ENCODE measurements around the gene OR2T8.
A peak's percentile ranks its signal among the peaks of the same experiment; 100 is the strongest.

OR2T8 gene, protein sequence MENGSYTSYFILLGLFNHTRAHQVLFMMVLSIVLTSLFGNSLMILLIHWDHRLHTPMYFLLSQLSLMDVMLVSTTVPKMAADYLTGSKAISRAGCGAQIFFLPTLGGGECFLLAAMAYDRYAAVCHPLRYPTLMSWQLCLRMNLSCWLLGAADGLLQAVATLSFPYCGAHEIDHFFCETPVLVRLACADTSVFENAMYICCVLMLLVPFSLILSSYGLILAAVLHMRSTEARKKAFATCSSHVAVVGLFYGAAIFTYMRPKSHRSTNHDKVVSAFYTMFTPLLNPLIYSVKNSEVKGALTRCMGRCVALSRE

DNA sequence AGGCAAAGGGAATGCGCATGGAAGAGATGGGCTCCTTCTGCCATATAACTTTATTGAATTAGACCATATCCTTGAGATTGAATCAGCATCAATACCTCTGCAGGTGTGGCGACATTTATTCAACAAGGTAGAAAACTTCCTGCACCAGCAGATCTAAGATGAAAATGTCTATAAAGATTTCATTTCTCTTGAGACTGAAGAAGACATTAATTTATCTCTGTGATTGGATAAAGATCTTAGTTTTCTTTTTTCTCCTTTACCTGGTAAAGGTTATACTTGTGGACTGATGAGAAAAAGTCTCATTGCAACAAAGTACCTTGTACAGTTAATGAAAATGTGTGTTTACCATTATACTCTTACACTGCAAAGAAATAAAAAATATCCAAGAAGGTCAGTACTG, at the start of gene OR2T8:
Gene OR2T8, plus strand, starts transcription at position 301 of the 400 bp plus-strand sequence. CDS start 766 bp downstream, outside the sequence.
- no peak for DNase-seq (ENCODE audit: low read depth in 3 of 3, low spot score in 1 of 3)

DNA sequence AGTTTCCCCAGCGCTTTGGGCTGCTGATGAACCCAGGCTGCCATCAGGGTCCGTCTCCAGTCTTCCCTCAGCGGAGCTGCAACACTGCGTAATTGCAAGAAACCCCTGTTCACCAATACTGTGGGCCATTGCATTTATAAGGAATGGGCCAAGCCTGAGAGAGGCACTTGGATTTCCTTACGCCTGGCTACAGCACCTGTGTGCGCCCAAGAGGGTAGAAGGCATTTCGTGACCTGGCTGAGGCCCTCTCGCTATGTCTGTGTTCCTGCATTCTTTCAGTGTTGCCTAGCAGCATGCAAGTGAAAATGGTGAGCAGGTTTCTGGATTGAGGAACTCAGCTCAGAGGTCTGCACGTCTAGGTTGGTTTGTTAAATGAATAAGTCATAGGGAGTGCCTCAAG, 36.7 kb upstream of the OR2T8 start:
- DNase-seq (ENCODE audit: low read depth in 3 of 3, low spot score in 1 of 3), result no peak

DNA sequence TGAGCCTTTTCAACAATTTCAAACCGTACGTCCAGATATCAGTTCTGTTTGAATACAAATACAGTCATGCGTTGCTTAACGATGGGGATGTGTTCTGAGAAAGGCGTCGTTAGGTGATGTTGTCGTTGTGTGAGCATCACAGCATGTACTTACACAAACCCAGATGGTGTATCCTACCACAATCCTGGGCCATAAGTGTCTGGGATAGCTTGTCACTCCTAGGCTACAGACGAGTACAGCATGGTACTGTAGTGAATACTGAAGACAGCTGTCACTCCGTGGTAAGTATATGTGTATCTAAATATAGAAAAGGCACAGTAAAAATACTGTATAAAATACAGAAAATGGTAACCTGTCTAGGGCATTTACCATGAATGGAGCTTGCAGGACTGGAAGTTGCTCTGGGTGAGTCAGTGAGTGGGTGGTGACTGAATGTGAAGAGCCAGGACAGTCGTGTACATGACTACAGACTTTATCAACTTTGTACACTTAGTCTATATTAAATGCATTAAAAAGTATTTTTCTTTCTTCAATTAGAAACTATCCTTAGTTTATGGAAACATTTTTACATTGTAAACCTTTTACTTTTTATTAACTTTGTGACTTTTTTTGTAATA, 35.1 kb upstream of the OR2T8 start:
- no peak for DNase-seq (ENCODE audit: low read depth in 3 of 3, low spot score in 1 of 3)

DNA sequence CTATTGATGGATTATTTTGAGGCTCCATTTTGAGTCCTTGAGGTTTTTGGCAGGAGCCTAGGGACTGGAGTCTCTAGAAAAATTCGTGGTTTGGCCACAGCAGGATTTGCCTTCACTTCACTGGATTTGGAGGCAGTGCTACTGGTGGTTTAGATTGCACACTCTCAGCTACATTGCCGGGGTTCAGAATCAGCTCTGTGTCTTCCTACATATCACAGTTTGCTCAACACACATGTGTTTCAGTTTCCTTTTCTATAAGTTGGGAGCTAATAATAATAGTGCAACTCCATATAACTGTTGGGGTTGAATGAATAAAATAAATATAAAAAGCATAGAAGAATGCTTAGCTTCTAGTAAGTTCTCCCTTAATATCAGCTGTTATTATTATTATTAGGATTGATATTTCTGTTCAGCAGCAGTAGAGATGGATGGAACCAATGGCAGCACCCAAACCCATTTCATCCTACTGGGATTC, 24.9 kb upstream of the OR2T8 start, which contains the start of gene OR2W3:
Gene OR2W3, plus strand, starts transcription at position 425 of the 475 bp plus-strand sequence. Its CDS starts 0 bp downstream, at position 425.
- DNase-seq (ENCODE audit: low read depth in 3 of 3, low spot score in 1 of 3), result no peak

DNA sequence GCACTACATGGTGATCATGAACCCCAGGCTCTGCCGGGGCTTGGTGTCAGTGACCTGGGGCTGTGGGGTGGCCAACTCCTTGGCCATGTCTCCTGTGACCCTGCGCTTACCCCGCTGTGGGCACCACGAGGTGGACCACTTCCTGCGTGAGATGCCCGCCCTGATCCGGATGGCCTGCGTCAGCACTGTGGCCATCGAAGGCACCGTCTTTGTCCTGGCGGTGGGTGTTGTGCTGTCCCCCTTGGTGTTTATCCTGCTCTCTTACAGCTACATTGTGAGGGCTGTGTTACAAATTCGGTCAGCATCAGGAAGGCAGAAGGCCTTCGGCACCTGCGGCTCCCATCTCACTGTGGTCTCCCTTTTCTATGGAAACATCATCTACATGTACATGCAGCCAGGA, 24.1 kb upstream of the OR2T8 start:
- no peak for DNase-seq (ENCODE audit: low read depth in 3 of 3, low spot score in 1 of 3)

DNA sequence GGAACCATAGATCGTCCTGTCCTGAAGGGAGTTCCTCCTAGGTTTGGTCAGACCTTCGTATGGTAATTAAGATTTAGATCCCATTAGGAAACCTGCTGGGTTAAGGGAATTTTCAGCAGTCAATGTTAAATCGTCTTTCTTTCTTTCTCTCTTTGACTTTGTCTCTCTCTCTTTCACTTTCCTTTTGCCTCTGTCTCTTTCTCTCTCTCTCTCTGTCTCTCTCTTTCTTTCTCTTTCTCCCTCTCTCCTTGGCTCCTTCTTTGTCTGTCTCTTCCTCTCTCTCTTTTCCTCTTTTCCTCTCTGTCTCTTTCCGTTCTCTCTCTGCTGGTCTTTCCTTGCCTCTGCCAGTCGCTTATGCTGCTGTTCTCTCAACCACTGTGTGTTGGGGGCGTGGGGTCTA, 15.9 kb upstream of the OR2T8 start:
- no peak for DNase-seq (ENCODE audit: low read depth in 3 of 3, low spot score in 1 of 3)

DNA sequence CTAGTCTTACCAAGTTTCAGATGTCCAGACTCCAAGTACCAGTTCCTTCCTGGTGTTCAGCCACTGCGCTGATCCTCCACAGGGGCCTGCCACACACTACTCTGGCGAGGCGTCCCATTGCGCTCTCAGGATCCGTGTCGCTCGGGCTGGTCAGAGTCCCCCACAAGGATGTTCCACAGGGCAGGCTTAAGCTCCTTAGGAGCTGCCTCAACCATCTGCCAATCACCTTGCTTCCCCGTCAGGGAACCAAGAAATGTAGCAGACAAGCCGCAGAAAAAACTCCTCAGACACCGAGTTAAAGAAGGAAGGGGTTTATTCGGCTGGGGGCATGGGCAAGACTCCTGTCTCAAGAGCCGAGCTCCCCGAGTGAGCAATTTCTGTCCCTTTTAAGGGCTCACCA, 14.9 kb upstream of the OR2T8 start:
- DNase-seq (ENCODE audit: low read depth in 3 of 3, low spot score in 1 of 3), result no peak

DNA sequence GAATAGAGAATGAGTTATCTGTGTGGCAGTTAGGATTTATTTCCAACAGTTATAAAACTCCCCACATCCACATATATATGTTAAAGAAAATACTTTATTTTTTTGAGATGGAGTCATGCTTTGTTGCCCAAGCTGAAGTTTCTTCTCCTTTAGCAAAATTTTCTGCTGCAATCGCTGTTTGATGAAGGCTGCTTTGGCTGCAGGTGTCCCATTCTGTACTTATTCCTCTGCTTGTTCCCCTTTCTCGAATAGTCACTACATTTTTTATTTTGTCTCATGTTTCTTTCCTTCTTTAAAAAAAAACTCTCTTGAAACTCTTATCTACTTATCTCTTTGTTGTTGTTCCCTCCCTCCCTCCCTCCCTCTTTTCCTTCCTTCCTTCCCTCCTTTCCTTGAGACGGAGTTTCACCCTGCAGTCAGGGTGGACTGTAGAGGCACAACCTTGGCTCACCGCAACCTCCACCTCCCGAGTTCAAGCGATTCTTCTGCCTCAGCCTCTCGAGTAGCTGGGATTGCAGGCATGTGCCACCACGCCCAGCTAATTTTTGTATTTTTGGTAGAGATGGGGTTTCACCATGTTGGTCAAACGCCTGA, 14.0 kb upstream of the OR2T8 start:
- no peak for DNase-seq (ENCODE audit: low read depth in 3 of 3, low spot score in 1 of 3)

DNA sequence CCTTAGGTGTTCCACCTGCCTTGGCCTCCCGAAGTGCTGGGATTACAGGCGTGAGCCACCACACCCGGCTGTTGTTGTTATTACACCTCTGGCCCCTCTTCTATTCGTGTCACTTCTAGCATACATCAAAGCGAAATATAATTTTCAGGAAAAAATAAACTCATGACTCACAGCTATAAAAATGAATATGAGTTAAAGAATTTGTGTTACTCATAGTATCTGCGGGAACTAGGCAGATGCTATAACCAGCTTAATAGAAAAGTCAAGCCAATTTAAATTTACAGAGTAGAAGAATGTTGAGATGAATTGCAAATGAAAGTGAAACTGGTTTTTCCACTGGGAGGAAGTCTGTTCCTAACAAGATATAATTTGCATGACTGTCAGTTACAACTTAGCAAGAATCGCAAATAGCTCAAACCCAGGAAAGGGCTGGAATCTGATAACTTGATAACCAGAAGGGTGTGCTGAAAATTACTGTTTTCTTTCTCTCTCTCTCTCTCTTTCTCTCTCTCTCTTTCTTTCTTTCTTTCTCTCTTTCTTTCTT, 13.5 kb upstream of the OR2T8 start:
- DNase-seq (ENCODE audit: low read depth in 3 of 3, low spot score in 1 of 3), result no peak

DNA sequence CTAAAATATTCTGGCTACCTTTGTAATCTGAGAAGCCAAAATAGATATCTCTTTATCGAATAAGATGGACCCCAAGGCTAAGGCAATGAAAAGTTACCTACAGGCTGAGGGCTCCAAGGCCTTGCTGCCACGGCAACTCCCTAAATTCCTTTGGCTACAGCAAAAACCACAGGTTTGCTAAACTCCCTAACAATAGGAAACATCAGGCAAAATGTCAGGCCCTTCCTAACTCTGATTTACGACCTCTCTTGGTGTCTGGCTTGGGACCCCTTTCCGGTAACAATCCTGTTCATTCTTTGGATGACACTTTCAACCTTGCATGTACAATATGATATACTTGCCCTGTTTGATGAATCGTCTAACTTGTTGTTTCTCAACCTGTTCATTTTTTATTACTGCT, 11.3 kb upstream of the OR2T8 start:
- DNase-seq (ENCODE audit: low read depth in 3 of 3, low spot score in 1 of 3), result no peak

DNA sequence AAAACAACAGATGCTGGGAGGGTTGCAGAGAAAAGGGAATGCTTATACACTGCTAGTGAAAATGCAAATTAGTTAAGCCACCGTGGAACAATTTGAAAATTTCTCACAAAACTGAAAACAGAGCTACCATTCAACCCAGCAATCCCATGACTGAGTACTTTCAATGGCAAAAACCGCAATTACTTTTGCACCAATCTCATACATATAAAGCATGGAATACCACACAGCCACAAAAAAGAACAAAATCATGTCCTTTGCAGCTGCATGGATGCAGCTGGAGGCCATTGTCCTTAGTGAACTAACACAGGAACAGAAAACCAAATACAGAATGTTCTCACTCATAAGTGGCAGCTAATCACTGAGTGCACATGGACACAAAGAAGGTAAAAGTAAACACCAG, 6.3 kb upstream of the OR2T8 start:
- no peak for DNase-seq (ENCODE audit: low read depth in 3 of 3, low spot score in 1 of 3)

DNA sequence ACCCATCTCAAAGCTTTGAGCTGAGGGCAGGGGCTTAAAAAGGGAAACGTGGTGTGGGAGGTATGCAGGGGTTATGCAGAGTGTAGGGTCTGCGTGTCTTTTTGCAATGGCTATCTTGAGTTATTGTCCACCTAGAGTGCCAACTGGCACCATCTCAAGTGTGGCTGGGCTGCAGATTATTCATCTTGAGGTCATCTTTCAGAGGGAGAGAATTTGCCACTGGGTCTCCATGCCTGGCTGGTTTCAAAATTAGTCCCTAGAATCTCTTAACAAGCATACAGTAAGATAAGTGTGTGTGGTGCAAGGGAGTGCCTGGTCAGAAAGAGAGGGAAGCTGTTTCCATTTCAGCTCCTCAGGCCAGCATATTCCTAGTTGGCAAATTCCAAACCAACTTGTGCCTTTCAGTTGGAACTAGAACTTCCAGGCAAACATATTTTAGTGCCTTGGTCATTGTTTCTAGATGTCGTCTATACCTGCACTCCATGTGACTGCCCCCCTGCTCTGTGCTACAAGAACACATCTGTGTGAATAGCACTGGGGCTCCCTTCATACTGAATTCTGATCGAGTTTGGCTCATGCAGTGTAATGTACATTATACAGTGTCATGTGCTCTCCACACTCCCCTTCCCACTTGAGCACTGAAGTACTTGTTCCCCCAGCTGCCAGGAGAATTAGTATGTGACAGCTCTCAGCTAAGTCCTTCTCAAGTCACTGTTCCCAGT, 5.0 kb upstream of the OR2T8 start:
- DNase-seq (ENCODE audit: low read depth in 3 of 3, low spot score in 1 of 3), result no peak

DNA sequence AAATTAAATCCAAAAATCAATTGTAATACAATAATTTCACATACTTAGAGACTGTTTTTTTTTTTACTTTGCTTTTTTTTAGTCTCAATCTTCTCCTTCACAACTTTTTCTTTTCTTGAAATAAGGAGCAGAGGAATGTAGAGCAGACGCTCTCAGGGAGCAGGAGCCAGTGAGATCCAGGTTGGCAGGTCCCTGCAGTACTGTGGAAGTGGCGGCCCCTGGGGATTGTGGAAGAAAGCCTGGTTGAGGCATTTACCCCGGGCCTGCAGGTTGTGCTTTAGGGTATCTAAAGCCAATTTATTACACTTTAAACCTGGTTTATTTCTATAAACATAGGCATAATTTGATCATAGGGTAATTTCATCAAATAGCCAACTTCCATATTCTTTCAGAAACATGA, 3.9 kb downstream of the OR2T8 start:
- DNase-seq (ENCODE audit: low read depth in 3 of 3, low spot score in 1 of 3), result no peak

DNA sequence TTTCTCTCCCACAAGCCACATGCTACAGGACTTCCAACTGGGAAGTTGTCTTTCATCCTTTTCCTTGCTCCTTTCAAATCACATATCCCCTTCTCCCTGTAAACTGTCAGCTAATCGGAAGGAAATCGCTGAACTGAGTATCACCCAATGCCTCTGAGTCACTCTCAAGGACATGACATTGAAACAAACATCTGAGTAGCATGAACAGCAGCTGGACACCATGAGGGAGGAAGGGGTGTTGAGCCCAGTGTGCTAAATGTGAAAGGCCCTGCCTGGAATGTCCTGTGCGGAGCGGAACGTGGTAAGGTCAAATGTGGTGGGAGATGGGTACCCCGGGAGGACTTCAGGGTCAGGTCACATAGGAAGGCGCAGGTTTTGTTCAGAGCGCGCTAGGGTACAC, 4.8 kb downstream of the OR2T8 start, which contains the start of gene OR2AJ1:
Gene OR2AJ1, plus strand, starts transcription at position 22 of the 400 bp plus-strand sequence. CDS start 8,880 bp downstream, outside the sequence.
- no peak for DNase-seq (ENCODE audit: low read depth in 3 of 3, low spot score in 1 of 3)

DNA sequence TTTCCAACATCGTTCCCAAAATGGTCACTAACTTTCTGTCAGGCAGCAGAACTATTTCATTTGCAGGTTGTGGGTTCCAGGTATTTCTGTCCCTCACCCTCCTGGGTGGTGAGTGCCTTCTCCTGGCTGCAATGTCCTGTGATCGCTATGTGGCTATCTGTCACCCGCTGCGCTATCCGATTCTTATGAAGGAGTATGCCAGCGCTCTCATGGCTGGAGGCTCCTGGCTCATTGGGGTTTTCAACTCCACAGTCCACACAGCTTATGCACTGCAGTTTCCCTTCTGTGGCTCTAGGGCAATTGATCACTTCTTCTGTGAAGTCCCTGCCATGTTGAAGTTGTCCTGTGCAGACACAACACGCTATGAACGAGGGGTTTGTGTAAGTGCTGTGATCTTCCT, 13.9 kb downstream of the OR2T8 start:
- DNase-seq (ENCODE audit: low read depth in 3 of 3, low spot score in 1 of 3), result no peak

DNA sequence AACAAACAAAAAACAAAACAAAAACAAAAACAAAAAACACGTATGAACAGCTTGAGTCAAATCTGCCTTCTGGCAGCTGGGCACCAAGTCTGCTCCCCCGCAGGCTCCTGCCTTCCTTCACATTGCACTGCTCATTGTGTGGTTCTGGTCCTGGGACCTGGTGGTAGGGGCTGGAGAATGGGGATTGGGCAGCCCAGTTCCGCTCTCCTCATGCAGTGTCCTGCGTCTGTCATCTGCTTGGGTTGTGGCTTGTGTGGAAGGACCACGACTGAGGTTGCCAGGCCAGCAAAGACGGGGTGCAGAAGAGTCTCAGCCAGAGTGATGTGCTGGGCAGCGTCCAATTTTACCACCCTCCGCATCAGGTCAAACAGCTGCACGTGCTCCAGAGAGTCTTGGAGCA, 15.7 kb downstream of the OR2T8 start:
- DNase-seq (ENCODE audit: low read depth in 3 of 3, low spot score in 1 of 3), result no peak

DNA sequence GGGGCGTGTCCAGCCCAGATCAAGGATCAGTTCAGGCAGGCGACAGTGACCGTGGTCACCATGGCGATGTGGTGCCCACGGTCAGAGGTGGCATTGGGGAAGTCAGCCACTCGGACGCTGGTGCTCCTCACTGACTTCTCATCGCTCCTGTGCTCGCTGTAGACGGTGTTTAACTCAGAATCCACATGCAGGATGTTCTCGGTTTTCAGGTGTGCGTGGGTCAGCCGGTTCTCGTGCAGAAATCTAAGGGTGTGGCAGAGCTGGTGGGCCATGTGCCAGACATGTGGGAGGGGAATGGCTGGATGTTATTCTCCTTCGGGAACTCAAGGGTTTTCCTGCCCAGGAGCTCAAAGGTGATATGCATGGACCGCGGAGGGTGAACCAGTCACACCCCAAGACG, 16.4 kb downstream of the OR2T8 start:
- no peak for DNase-seq (ENCODE audit: low read depth in 3 of 3, low spot score in 1 of 3)

DNA sequence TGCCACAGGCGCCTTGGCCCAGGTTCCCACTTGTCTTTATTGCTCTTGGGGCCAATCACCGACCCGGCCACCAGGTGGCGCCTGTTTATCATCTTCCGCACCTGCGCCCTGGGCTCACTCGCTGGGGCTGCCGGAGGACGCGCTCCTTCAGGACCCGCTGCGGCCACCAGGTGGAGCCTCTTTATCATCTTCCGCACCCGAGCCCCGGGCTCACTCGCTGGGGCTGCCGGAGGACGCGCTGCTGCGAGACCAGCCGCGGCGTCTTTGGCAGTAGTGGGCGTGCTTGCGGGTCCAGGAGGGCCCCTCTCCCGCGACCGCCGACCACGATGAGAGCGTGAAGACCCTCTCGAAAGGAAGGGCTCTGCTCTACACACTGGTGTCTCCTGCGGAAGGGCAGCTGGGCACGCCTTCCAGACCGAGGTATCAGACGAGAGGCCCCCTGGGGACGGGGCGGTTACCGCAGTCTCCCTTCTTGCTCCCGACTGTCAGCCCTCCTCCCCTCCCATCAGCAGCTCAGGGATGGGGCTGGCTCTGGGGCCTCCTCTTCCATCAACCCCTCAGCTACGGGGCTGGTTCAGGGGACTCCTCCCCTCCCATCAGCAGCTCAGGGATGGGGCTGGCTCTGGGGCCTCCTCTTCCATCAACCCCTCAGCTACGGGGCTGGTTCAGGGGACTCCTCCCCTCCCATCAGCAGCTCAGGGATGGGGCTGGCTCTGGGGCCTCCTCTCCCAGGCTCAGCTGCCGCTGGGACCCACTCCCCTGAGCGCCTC, 17.1 kb downstream of the OR2T8 start:
- peak in 2 of 3 donors; percentile 67 to 91 for DNase-seq (ENCODE audit: low read depth in 3 of 3, low spot score in 1 of 3)

DNA sequence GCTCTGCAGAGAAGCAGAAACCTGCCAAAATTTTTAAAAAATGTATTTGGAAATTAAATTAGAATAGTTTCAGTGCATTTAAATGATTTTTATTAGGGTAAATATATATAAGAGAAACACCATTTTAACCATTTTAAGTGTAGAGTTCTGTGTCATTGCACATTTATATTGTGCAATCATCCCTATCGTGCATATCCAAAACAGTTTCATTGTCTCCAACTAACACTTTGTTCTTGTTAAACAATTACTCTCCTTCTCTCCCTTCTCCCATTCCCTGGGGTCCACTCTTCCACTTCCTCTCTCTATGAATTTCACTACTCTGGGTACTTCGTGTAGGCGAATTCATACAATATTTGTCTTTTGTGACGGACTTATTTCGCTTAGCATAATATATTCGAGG, 22.6 kb downstream of the OR2T8 start:
- DNase-seq (ENCODE audit: low read depth in 3 of 3, low spot score in 1 of 3), result no peak

DNA sequence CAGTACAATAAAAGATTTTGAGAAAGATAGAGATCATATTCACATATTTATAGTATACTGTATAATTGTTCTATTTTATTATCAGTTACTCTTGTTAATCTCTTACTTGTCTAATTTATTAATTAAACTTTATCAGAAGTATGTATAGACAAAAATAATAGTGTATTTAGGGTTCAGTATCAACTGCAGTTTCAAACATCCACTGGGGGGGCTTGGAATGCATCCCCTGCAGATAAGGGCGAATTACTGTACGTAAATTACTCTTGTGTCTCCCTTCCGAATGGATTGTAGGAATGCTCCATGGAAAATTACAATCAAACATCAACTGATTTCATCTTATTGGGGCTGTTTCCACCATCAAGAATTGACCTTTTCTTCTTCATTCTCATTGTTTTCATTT, 28.5 kb downstream of the OR2T8 start, which contains the start of gene OR2L8:
Gene OR2L8, plus strand, starts transcription at position 301 of the 400 bp plus-strand sequence. Its CDS starts 0 bp downstream, at position 301.
- DNase-seq (ENCODE audit: low read depth in 3 of 3, low spot score in 1 of 3), result no peak
